ENCODE data around the gene TRAPPC3.

DNA sequence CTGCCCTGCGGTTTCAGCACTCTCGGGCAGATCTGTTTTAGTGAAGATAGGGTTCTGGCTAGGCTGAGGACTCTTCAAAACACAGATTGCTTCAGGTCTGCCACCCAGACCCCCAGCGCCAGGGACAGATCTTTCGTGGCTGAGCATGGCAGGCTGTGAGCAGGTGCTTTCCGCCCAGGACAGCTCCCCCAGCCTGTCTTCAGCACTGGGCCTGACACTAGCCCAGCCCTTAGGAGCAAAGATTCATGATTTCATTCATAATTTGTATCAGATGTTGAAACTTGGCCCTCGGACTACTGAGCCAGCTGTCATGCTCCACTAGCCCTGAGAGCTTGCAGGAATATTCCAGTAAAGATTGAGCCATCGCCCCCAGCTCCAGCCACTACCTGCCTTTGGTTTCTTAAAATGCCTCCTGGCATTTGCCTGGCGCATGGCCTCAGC is 54.6 kb downstream of the TRAPPC3 start:
- no peak for TF ChIP-seq EZH2phosphoT487 (IDR thresholded peaks at IDR 0.05; ENCODE audit: low read depth)
- TF ChIP-seq, protein P1, sequence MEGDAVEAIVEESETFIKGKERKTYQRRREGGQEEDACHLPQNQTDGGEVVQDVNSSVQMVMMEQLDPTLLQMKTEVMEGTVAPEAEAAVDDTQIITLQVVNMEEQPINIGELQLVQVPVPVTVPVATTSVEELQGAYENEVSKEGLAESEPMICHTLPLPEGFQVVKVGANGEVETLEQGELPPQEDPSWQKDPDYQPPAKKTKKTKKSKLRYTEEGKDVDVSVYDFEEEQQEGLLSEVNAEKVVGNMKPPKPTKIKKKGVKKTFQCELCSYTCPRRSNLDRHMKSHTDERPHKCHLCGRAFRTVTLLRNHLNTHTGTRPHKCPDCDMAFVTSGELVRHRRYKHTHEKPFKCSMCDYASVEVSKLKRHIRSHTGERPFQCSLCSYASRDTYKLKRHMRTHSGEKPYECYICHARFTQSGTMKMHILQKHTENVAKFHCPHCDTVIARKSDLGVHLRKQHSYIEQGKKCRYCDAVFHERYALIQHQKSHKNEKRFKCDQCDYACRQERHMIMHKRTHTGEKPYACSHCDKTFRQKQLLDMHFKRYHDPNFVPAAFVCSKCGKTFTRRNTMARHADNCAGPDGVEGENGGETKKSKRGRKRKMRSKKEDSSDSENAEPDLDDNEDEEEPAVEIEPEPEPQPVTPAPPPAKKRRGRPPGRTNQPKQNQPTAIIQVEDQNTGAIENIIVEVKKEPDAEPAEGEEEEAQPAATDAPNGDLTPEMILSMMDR (IDR thresholded peaks at IDR 0.05; ENCODE audit: low read depth, low read length): no peak

Data from OCI-LY3 (cell line).